GM03348 (cell line): ENCODE results near the gene TFG.

Experiments
- DNase-seq: peaks from one replicate; pipeline ENCODE4 v3.0.0; 2012; ENCODE audit warnings: low spot score

TFG gene

DNA sequence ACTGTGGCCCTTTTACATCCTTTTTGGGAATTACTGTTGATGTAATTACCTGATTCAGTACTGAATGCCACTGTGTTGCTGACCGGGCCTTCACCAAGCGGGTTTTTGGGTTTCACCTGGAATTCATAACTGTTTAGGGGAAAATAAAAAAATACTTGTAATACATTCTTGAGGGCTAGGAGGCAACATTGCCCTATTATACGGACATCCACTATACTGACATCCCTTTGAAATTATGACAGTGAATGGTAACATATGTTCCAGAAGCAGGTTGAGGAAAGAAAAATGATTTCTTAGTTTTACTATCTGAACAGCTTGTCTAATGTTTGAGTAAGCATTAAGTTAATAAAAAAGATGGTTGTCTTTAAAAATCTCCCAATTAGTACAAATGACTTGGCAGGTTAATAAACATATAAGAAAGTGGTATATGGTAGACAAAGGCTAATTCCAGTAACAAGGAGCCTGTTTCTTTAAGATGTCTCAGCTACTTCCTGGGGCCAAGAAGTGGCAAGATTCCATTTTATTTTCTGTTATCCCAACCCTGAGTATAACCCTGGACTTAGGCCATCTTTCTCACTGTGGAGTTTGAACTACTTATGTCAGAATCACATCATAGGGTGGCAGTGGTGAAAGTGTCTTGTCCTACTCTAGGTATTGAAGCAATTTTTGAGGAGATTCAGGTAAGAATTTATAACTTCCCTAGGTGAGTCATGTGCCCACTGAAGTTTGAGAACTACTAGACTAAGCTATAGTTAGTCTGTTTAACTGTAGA lies 45.5 kb downstream of the TFG start:
- no peak for DNase-seq

DNA sequence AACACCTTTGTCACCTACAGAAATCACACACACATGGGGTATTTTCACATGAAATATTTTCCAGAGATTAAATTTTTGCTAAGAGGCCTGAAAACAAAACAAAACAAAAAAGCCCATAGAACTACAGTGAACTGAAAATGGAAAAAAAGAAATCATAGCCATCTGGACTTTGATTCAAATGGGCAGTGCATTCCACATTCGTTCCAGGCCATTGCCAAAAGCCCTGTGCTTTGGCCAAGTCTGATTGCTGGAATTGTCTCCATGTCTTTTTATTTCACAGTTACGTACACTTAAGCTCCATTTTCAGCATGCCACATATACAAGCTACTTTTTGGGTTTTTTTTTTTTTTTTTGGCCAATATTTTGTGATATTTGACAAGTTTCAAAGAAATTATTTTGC lies 47.1 kb downstream of the TFG start:
- DNase-seq = peak; percentile 47

DNA sequence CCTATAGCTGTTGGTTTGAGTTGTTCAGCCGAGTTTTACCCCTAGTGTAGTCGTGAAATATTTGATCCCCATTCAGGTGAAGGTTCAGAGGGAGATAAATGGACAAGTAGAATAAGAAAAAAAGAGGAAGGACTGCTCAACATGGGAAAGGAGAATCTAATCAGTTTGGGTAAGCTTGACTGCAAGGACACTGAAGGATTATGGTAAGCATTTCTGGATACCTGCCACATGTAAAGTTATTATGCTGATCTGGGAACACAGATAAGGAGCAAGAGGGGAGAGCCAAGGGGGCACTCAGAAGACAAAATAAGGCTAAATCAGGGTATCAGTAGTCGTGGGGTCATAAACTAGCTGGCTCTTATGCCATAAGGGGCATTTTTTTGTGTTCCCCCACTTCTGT lies 49.9 kb downstream of the TFG start:
- no peak for DNase-seq

GRCh38 chr3:100759950-100760349 lies 50.7 kb downstream of the TFG start:
- no peak for DNase-seq

GRCh38 chr3:100760377-100760776 lies 51.1 kb downstream of the TFG start:
- DNase-seq = no peak

- DNase-seq = no peak
Measured at GRCh38 chr3:100761211-100761942, 52.1 kb downstream of the TFG start.

- no peak for DNase-seq
Measured at GRCh38 chr3:100761951-100762350, 52.7 kb downstream of the TFG start.

DNA sequence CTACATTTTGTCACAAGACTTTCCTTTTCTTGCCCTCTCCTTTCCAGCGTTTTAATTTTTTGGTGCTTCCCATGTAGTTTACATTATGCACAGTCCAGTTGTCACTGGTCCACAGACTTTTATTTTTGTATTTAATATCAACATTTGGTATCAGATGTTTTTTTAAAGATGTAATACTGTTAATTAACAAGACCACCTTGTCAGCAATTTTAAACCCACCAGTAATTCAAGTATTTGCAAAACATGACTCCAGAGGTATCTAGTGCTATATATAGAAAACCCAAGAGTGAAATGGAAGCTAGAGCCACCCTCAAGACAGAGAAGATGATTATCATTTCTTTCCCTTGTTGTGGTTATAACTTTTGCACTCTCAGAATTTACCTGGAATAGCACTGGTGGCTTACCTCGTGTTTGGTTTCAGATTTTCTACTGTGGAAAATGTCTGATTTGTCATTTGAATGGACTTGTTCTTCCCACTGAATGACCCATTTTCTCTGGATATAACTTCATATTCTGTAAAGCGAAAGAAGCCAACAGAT lies 56.2 kb downstream of the TFG start:
- DNase-seq = no peak

DNA sequence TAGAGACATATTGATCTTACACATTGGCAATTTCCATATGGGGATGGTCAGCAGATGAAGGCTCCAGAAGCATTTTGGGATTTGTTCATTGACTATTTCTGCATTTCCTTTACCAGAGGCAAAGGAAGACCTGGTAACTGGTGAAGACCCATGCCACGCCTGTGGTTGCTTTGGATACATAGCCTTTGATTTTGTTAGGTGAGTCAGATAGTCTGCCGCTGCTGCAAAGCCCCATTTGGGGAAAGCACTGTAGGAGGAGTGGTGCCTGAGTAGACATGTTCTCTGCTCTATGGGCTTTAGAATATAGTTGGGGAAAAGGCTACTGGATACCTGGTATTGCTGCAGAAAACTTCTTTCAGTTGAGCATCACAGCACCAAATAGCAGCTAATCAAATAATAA lies 56.8 kb downstream of the TFG start:
- DNase-seq = no peak

GRCh38 chr3:100769693-100770092 lies 60.4 kb downstream of the TFG start:
- DNase-seq = no peak

DNA sequence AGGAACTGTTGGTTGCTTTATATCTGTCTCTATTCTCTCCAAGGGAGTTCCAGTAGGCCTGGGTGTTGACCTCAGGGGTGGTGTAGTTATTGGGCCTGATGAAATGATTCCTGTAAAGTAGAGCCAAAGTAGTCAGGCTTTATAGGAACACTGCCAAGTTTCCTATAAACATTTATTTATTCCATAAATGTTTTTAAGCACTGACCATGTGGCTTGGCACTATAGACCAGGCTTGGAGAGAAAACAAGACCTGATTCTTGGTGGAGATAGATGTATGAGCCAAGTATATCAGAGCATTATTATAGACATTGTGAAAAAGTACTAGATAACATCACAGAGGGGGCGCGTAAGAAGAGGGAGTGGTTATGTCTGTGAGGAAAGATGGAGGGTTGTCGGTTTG lies 65.9 kb downstream of the TFG start:
- no peak for DNase-seq

DNA sequence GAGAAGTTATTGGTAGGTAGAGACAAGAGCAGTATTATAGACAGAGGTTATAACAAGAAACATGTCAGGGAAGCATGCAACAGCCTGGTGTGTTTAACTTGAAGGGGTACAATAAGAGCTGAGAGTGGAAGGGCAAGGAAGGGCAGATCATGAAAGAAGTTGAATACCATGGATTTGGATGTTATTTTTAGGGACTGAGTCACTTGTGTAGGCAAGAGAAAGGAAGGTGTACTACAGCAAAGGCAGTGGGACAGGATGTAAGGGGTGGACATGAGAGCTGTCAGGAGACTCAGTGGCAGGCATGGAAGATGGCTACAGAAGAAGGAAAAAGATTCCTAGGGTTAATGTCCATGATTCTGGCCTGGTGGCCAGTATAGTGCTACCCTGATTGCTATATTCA lies 66.4 kb downstream of the TFG start:
- DNase-seq = no peak

DNA sequence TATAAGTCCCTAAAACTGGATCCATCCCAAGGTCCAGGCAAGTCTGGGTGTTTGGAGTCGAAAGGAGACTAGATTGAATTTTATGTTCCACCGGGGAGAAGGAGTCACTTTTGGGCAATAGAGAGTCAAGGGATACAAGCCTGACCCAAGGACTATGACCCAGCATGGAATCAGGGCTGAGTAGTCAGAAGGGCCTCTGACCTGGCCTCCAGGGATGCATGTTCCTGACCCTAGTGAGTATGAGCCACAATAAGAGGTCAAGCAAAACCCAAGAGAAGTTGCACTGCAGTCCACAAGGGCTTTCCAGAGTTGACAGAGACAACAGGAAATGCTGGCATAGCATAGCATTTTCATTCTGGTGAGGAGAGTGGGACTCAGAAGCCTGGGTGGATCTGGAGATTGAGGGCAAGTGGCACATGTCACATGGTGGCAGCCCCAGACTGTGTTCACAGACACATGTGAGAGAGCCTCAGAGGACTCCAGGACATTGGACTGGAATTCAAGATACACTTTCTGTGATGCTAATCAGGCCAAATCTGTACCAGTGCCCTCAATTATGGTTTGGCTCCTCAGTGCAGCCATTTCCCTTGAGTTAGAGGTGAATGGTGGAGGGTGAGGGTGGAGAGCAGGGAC lies 66.9 kb downstream of the TFG start:
- DNase-seq = no peak

- no peak for DNase-seq
Measured at GRCh38 chr3:100776746-100777145, 67.5 kb downstream of the TFG start.

DNA sequence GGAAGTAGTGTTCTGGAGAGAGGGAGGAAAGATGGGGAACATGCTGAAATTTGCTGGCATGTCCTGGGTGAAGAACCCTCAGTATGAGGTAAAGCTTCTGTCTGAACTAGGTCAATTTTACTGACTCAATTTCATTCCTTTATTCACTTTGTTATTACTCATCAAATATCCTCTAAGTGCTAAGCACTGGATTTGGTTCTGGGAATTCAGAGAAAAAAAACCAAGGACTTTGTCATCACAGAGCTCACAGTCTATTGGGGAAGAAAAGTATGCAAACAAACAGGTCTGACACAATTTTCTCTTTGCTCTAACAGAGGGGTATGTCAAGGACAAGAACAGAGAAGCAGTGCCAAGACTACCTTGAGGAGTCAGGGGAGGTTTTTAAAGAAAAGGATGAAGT lies 68.0 kb downstream of the TFG start:
- peak; percentile 50 for DNase-seq

- no peak for DNase-seq
Measured at GRCh38 chr3:100779480-100779879, 70.2 kb downstream of the TFG start.

GRCh38 chr3:100780071-100780622 lies 70.9 kb downstream of the TFG start:
- DNase-seq = no peak

GRCh38 chr3:100781301-100781700 lies 72.0 kb downstream of the TFG start:
- DNase-seq = peak; percentile 27

DNA sequence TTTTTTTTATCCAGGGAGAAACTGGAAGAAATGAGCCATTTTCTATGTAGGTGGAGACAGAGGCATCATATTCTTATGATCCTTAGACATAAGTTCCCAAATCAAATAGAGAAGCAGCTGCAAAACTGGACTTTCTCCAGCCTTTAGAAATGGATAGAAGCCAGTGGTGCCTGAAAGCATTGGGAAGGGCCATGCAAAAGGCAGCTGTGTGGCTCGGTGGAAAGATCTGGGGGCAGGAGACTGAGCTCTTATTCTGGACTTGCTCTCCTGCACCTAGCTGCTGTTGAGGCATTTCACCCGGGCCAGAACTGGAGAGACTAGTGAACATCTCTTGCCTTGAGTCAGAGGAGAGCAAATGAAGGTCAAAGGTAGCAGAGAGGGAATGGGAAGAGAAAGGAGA lies 73.1 kb downstream of the TFG start:
- DNase-seq = no peak

- DNase-seq = no peak
Measured at GRCh38 chr3:100782906-100783305, 73.6 kb downstream of the TFG start.

DNA sequence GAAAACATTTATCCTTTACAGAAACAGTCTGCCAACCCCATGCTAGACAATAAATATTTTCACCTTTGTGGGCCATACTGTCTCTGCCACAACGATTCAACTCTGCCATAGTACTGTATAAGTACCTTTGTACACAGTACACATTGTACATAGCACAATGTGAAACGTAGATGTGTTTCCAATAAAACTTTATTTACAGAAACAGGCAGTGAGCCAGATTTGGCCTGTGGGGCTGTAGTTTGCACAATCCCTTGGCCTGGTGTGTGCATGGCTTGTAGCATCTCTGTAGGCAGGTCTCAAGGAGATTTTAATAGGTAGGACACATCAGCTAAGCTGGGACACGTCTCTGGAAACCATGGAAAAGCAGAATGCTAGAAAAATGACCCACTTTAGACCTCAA lies 74.3 kb downstream of the TFG start:
- no peak for DNase-seq

DNA sequence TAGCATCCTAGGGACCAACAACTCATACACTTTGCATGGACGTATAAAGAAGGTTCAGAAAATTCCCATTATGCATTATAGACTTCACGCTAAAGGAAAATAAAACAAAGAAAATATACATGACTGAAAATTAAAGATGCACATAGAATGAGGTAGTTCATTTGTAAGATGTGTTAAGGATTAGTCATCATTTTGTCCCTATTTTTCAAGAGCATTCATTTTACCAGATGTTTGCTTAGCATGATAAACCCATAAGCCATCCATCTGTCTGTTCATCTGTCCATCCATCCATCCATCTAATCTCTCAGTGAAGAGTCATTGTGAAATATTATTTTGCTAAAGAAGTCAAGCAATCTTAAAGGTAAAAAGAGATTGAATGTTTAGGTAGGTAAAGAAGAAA lies 80.3 kb downstream of the TFG start:
- no peak for DNase-seq

GRCh38 chr3:100796556-100796955 lies 87.3 kb downstream of the TFG start:
- DNase-seq = peak; percentile 27
